ENCODE data around the gene FIBCD1.

Gene FIBCD1

GRCh38 chr9:130856474-130856873 lies 82.6 kb downstream of the FIBCD1 start:
- no peak for DNase-seq

GRCh38 chr9:130854835-130855234 lies 84.2 kb downstream of the FIBCD1 start:
- no peak for DNase-seq

GRCh38 chr9:130854092-130854491 lies 85.0 kb downstream of the FIBCD1 start:
- no peak for DNase-seq

- no peak for DNase-seq
These were observed 86.2 kb downstream of the FIBCD1 start for GRCh38 chr9:130852801-130853200.
